NT2/D1 (cell line): ENCODE results near the gene SPATA46.

Source experiments
- SUZ12 ChIP-seq: IDR thresholded peaks from 2 replicates; pipeline ENCODE4 v1.6.1; 2011; ENCODE audit not compliant: insufficient read length, insufficient read depth; ENCODE audit errors: extremely low read depth
- YY1 ChIP-seq: IDR thresholded peaks from 2 replicates; pipeline ENCODE4 v1.6.1; 2011; ENCODE audit not compliant: insufficient read length, insufficient read depth
- ZNF274 ChIP-seq: IDR thresholded peaks from 2 replicates; pipeline ENCODE4 v1.6.1; 2011; ENCODE audit warnings: mild to moderate bottlenecking, low read depth, low read length

GRCh38 chr1:162326559-162326958 lies 50.1 kb downstream of the SPATA46 start:
- no peak for TF ChIP-seq YY1
- TF ChIP-seq SUZ12 = no peak
- TF ChIP-seq ZNF274 = no peak
